DND-41 (cell line): ENCODE data around the gene MRPS18A.

Experiments used
- EZH2 ChIP-seq: IDR thresholded peaks from 3 replicates; pipeline ENCODE4 v1.6.1; 2012; ENCODE audit warnings: borderline replicate concordance, low read depth, mild to moderate bottlenecking, moderate library complexity, low read length, inconsistent platforms; ENCODE audit not compliant: severe bottlenecking
- TF ChIP-seq, protein P1 (sequence below): IDR thresholded peaks from 2 replicates; pipeline ENCODE4 v1.5.1; 2012; ENCODE audit warnings: borderline replicate concordance, low read length, moderate library complexity, mild to moderate bottlenecking; ENCODE audit not compliant: poor library complexity, severe bottlenecking; ENCODE audit errors: extremely low read depth

- TF ChIP-seq, protein P1, sequence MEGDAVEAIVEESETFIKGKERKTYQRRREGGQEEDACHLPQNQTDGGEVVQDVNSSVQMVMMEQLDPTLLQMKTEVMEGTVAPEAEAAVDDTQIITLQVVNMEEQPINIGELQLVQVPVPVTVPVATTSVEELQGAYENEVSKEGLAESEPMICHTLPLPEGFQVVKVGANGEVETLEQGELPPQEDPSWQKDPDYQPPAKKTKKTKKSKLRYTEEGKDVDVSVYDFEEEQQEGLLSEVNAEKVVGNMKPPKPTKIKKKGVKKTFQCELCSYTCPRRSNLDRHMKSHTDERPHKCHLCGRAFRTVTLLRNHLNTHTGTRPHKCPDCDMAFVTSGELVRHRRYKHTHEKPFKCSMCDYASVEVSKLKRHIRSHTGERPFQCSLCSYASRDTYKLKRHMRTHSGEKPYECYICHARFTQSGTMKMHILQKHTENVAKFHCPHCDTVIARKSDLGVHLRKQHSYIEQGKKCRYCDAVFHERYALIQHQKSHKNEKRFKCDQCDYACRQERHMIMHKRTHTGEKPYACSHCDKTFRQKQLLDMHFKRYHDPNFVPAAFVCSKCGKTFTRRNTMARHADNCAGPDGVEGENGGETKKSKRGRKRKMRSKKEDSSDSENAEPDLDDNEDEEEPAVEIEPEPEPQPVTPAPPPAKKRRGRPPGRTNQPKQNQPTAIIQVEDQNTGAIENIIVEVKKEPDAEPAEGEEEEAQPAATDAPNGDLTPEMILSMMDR: no peak
- no peak for TF ChIP-seq EZH2
Observed at GRCh38 chr6:43629104-43629504, 58.5 kb downstream of the MRPS18A start, which contains the start of gene GTPBP2.
